OCI-M2 (cell line): ENCODE results near the gene FAM171A1.

Source experiments
- DNase-seq: peaks from one replicate; lab custom pipeline; 2025; ENCODE audit not compliant: unreplicated experiment; lab: John Stamatoyannopoulos, UW

Gene FAM171A1

GRCh38 chr10:15374156-15374555 is 3.1 kb upstream of the FAM171A1 start:
- DNase-seq, result no peak

GRCh38 chr10:15373199-15373598 is 2.1 kb upstream of the FAM171A1 start:
- no peak for DNase-seq

GRCh38 chr10:15370212-15370855 is 755 bp downstream of the FAM171A1 start:
- no peak for DNase-seq

DNA sequence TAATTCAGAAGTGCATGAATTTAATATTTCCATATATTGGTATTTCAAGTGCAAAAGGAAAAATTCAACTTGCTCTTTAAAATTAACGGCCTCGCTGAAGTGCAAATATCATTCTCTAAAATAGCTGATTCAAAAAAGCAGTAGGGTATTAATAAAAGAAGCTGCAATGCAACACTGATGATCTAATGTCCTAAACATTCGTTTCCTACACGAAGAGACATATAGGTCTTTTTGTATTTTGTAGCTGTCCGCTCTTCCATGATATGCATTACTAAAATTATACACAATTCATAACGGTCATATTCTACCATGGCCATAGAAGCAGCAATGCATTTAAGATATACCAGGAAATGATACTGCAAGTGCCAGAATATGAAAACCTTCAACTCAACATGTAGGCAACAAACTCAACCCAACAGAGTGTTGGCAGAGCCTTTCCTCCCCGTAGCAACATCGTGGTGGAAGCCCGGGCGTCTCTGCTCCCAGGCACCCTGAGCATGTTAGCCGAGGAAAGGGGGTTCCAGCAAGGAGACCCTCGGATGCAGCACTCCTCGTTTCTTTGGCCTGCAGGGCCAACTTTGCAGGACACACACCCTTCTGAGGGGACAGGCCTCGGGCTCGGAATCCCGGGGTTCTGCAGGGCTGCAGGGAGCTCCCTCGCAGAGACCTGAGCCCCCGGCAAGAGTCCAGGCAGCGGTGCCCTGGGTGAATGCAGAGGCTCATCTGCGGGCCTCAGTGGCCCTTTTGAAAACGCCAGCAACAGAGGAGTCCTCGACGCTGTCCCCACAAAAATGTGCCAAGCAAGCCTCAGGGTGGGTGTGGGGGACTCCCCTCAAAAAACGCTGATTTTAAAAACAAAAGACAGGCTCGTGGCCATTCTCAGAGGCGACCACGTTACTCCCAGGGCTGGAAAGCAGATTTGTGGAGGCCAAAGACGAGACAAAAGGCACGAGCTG is 1.6 kb downstream of the FAM171A1 start:
- DNase-seq, result no peak

GRCh38 chr10:15368101-15368855 is 2.8 kb downstream of the FAM171A1 start:
- DNase-seq, result no peak

- no peak for DNase-seq
Measured at GRCh38 chr10:15367296-15368085, 3.6 kb downstream of the FAM171A1 start.

DNA sequence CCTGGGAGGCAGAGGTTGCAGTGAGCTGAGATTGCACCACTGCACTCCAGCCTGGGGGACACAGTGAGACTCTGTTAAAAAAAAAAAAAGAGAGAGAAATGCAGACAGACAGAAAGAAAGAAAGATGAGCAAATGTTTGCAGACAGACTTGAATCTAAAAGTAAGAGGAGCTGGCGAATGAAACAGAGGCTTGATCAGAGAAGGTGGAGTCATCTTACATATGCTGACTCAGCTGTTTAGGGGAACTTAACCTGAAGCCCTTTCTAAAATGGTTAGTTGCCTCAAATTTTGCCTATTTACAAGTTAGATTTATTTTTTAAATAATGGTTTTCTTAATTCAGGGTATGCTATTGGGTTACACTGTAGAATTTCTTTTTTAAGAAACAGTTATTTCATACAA is 5.4 kb downstream of the FAM171A1 start:
- no peak for DNase-seq

DNA sequence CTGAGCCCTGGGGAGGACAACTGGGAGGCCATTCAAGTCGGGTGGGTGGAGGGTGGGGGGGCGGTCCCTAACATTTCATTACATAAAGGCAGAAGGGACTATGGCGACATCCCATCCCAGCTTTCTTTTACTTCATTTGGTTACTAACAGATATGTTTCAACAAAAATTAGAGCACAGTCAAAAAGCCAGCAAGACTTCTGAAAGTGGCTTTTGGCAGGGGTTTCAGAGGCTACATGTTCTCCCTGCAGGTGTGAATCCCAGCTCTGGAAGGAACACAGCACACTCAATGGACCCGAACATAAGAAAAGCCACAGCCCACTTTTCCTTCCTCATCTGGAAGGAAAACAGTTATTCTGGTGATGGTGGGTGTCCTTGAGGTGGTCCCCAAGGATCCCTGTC is 7.1 kb downstream of the FAM171A1 start:
- no peak for DNase-seq

GRCh38 chr10:15363031-15363430 is 8.1 kb downstream of the FAM171A1 start:
- no peak for DNase-seq

GRCh38 chr10:15361131-15361530 is 10.0 kb downstream of the FAM171A1 start:
- DNase-seq, result no peak

GRCh38 chr10:15360566-15360965 is 10.5 kb downstream of the FAM171A1 start:
- no peak for DNase-seq

- no peak for DNase-seq
Measured at GRCh38 chr10:15353471-15354017, 17.5 kb downstream of the FAM171A1 start.

DNA sequence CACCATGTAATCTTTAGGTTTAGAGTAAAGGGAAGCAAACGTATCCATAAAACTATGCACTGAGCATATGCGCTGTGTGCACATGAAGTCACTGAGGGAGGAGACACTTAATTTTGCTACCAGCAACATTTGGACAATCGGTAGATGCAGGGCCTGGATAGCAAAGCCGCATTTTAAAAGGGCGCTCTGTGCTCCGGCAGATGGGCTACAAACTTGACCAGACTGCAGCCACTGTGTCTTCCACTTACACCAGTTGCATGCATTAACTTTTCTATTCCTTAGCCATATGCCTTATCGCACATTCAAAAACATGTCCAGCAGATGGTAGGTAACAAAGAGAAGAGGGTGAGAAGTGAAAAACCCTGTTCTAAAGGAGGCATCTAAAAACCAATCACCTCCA is 18.3 kb downstream of the FAM171A1 start:
- DNase-seq, result no peak

DNA sequence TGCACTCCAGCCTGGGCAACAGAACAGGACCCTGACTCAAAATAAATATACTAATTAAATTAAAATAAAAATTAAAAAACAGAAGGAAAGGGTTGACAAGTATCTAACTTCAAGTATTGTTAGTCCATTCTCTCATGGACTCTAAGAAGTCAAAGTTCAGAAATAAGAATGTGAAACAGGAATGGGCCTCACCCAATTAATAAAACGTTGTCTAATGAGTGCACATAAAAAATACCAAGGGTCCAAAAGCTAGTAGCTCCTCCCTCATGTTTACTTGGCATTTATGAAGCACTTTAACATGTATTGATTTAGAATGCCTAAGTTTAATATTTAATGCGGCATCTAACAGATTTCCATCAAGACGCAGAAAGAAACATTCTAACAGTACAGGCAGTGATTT is 18.9 kb downstream of the FAM171A1 start:
- DNase-seq, result no peak

GRCh38 chr10:15351099-15351820 is 19.8 kb downstream of the FAM171A1 start:
- no peak for DNase-seq

- DNase-seq, result no peak
Measured at GRCh38 chr10:15349112-15349511, 22.0 kb downstream of the FAM171A1 start.

GRCh38 chr10:15348579-15348978 is 22.5 kb downstream of the FAM171A1 start:
- DNase-seq, result no peak

GRCh38 chr10:15347150-15347549 is 23.9 kb downstream of the FAM171A1 start:
- no peak for DNase-seq

DNA sequence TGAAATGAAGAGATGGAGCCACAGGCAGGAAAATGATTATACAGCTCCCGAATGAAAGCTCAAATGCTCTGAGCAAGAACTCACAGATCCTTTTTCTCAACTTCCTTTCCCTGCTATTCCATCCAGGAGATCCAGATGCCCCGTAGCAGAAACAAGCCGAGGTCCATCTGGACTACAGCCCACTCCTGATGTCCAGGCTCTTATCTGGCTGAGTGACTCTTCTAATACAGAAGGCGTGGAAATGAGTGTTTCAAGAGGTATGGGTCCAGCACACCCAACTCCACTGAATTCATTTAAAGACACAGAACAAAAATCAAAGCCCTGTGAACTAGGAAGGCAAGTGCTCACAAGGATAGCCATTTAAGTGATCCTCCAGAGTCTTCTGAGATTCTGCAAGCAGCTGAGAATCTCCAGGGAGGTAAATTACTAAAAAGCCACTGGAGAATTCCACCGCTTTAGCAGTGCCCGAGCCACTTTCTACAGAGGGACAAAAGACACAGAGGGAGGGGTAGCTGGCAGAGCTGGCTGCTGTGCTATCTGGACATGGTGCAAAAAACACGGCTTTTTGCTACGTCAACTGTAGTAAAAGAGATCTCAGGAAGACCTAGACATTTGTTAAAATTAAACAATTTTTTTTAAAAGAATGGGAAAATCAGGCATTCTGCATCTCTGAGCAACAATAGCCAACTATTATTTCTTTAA is 24.5 kb downstream of the FAM171A1 start:
- no peak for DNase-seq
